Measurements from ENCODE around the gene MYBPC1.

Gene MYBPC1

DNA sequence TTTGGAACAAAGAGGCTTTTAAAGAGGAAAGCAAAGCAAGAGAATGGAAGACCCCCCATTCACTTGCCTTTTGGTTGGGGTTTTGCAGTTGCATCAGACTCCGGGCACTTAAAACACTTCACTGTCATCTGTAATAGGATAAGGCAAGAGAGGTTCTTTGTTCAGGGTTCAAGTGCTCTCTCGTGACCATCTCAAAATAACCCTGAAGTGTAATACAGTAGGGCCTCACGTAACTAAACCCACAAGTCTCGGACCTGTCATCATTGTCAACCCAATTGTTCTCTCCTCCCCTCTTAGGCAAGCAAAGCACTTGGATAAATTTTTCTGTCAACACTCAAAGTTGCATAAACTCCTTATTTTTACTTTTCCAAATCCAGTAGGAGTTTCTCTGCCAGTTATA is 26.9 kb upstream of the MYBPC1 start:
- TF ChIP-seq CTCF (IDR thresholded peaks at IDR 0.05), result no peak

- peak; percentile 62 for TF ChIP-seq CTCF (IDR thresholded peaks at IDR 0.05)
Measured at GRCh38 chr12:101570047-101570446, 24.7 kb upstream of the MYBPC1 start.

GRCh38 chr12:101571105-101571504 is 23.7 kb upstream of the MYBPC1 start:
- no peak for TF ChIP-seq CTCF (IDR thresholded peaks at IDR 0.05)

DNA sequence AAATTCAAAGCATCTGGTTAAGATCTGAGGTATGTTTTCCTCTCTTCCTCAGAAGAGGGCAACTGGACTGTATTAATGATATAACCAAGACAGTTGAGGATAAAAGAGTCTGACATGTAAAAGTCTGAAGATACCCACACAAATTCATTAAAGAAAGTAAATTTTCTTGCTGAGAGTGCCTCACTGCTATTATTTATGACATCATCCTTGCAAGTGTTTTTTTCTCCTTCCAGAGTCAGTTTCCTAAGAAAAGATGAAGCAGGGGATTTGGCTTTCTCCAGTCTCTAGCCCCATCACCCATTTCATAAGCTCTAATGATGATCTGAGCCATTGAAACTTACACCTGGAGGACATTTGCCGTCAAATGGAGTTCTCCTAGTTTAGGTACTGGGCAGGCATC is 21.0 kb upstream of the MYBPC1 start:
- TF ChIP-seq CTCF (IDR thresholded peaks at IDR 0.05), result no peak

DNA sequence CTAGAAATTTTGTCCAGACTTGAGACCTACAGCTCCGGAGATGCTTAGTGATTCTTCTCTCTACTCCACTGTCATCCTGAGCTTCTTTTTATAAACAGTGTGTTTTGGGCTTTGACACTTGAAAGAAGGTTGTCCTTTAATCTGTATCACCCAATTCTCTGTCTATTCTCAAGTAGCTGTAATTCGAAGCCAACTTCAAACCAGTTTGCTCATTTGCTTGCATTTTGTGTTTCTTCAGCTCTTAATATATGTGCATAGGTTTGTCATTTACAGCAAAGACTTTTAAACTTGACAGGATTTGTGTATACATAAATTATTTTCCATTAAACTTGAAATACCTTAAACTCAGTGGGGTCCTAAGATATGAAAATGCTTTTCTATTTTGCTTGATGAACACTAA is 16.4 kb upstream of the MYBPC1 start:
- no peak for TF ChIP-seq CTCF (IDR thresholded peaks at IDR 0.05)

GRCh38 chr12:101581190-101581589 is 13.6 kb upstream of the MYBPC1 start:
- TF ChIP-seq CTCF (IDR thresholded peaks at IDR 0.05), result no peak

GRCh38 chr12:101582937-101583336 is 11.8 kb upstream of the MYBPC1 start:
- no peak for TF ChIP-seq CTCF (IDR thresholded peaks at IDR 0.05)

DNA sequence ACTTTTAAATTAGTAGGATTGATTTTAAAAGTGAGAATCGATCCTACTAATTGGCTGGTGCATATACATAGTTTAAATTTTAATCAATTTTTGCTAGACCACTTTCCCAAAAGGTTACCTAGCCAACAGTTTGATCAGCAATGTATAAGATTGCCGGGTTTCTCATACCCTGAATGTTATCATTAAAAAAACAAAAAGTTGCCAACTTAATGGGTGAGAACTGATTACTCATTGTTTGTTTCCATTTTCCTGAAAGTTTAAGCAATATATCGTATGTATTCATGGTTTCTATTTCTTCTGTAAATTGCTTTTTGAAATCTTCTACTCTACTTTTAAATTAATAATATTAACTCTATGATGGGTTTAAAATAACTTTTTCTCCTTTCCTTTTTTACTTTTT is 4.4 kb upstream of the MYBPC1 start:
- no peak for TF ChIP-seq CTCF (IDR thresholded peaks at IDR 0.05)

All from LNCAP (cell line).